MG63 (cell line): ENCODE data around the gene TTLL11. TPM values are rescaled to one million over a fixed set of nuclear protein-coding genes. Genes with fewer than 3 reads are reported as not detected.

Source experiments
- DNase-seq: peaks from one replicate; pipeline ENCODE4 v3.0.0-alpha.2; 2020
- H3K27me3 ChIP-seq: fragments of 250-450 bp; sonication (Bioruptor Pico); 2 replicates; pipeline ENCODE4 v1.5.1; 2020; ENCODE audit warnings: mild to moderate bottlenecking, moderate library complexity
- H3K36me3 ChIP-seq: fragments of 250-450 bp; sonication (Bioruptor Pico); 2 replicates; pipeline ENCODE4 v1.5.1; 2020; ENCODE audit warnings: mild to moderate bottlenecking, moderate library complexity
- H3K4me3 ChIP-seq: fragments of 250-450 bp; sonication (Bioruptor Pico); 2 replicates; pipeline ENCODE4 v1.5.1; 2020; ENCODE audit warnings: mild to moderate bottlenecking, moderate library complexity
- H3K9me3 ChIP-seq: fragments of 250-450 bp; sonication (Bioruptor Pico); 2 replicates; pipeline ENCODE4 v1.5.1; 2020; ENCODE audit warnings: mild to moderate bottlenecking, moderate library complexity
- total RNA-seq: library from RNA; depleted of rRNA; stranded (reverse); fragments of >200 nt; shearing (Covaris generic); gene quantifications from 2 replicates; pipeline ENCODE4 v1.2.3, GENCODE V29; 2014; ENCODE audit warnings: low replicate concordance

The TTLL11 gene
- total RNA-seq, 1 experiment from 2014 or later, result 3.2 TPM

DNA sequence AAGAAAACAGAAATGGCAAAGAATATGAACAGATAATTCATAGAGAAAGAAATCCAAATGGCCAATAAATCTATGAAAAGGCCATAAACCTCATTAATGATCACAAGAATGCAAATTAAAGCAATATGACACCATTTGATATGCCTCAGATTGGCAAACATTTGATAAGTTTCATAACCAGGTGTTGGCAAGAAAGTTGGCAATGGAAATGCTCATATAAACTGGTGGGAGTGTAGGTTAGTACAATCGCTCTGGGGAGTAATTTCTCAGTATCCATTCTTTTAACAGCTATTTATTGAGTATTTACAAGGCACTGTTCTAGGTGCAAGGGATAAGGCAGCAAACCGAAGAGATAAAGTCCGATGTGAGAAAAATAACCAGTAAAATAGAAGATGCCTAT, 154.5 kb downstream of the TTLL11 start:
- DNase-seq, result no peak

GRCh38 chr9:121937240-121937639, 155.9 kb downstream of the TTLL11 start:
- H3K4me3 ChIP-seq, result no peak overlapping the region
- no peaks in the 10 kb centered on the region for H3K9me3 ChIP-seq
- H3K27me3 ChIP-seq, result no peaks in the 10 kb centered on the region
- DNase-seq, result no peak
- H3K36me3 ChIP-seq, result no peaks in the 10 kb centered on the region

More for the DNA sequence above, 154.5 kb downstream of the TTLL11 start:
- no peak overlapping the region for H3K4me3 ChIP-seq
- no peaks in the 10 kb centered on the region for H3K9me3 ChIP-seq
- no peaks in the 10 kb centered on the region for H3K36me3 ChIP-seq
- H3K27me3 ChIP-seq, result no peaks in the 10 kb centered on the region

- Histone ChIP-seq H3K27me3 (no peaks in the 10 kb centered on the region), H3K36me3 (no peaks in the 10 kb centered on the region), H3K9me3 (no peaks in the 10 kb centered on the region), H3K4me3 (no peak overlapping the region)
- no peak for DNase-seq
Measured at GRCh38 chr9:121935739-121936138, 157.4 kb downstream of the TTLL11 start.

- no peak overlapping the region for H3K4me3 ChIP-seq
- no peaks in the 10 kb centered on the region for H3K9me3 ChIP-seq
- H3K27me3 ChIP-seq, result no peaks in the 10 kb centered on the region
- H3K36me3 ChIP-seq, result no peaks in the 10 kb centered on the region
- DNase-seq, result no peak
Measured at GRCh38 chr9:121930956-121931355, 162.2 kb downstream of the TTLL11 start.

GRCh38 chr9:121929893-121930875, 162.9 kb downstream of the TTLL11 start:
- no peaks in the 10 kb centered on the region for H3K27me3 ChIP-seq
- no peaks in the 10 kb centered on the region for H3K9me3 ChIP-seq
- DNase-seq, result no peak
- H3K4me3 ChIP-seq, result no peak overlapping the region
- H3K36me3 ChIP-seq, result no peaks in the 10 kb centered on the region

GRCh38 chr9:121927636-121928035, 165.5 kb downstream of the TTLL11 start:
- DNase-seq, result no peak
- no peaks in the 10 kb centered on the region for H3K9me3 ChIP-seq
- H3K27me3 ChIP-seq, result no peaks in the 10 kb centered on the region
- no peak overlapping the region for H3K4me3 ChIP-seq
- no peaks in the 10 kb centered on the region for H3K36me3 ChIP-seq

DNA sequence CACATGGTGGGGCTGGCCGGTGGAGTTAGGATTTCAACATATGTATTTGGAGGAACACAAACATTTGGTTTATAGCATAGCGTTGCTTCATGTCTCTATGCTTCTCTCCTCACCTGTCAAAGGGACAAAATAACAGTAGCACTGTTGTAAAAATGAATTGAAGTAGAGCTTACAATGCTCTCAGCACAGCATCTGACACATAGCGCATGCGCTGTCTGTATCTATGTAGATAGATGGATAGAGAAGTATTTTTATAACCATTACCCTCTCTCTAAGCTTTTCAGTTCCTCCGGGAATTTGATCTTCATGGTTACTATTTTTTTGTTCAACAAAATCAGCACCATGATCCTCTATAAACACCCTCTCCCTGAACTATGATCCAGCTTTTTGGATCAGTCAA, 166.0 kb downstream of the TTLL11 start:
- Histone ChIP-seq H3K9me3 (no peaks in the 10 kb centered on the region), H3K4me3 (no peak overlapping the region), H3K27me3 (no peaks in the 10 kb centered on the region), H3K36me3 (no peaks in the 10 kb centered on the region)
- no peak for DNase-seq

DNA sequence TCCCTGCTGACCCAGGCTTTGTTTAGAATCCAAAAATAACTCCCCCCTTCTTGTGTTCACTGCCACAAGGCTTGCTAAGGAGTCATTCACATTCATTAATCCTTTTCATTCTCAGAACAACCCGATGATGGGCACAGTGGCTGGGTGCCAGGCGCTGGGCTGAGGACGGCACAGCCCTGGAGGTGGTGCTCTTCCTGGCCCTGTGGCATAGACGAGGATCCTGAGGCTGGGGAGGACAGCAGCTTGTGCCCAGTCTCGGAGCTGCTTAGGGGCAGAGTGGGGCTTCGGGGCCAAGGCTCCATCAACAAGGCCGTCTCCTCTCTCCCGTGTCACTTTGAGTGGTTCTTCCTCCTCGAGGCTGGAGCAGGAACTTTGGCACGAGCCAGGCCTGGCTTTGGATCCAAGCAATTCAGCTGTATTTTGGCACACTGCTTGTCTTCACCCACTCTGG, 166.7 kb downstream of the TTLL11 start:
- Histone ChIP-seq H3K4me3 (no peak overlapping the region), H3K9me3 (no peaks in the 10 kb centered on the region), H3K36me3 (no peaks in the 10 kb centered on the region), H3K27me3 (no peaks in the 10 kb centered on the region)
- no peak for DNase-seq

- DNase-seq, result no peak
- Histone ChIP-seq H3K4me3 (no peak overlapping the region), H3K9me3 (no peaks in the 10 kb centered on the region), H3K27me3 (no peaks in the 10 kb centered on the region), H3K36me3 (no peaks in the 10 kb centered on the region)
Measured at GRCh38 chr9:121925935-121926334, 167.2 kb downstream of the TTLL11 start.

DNA sequence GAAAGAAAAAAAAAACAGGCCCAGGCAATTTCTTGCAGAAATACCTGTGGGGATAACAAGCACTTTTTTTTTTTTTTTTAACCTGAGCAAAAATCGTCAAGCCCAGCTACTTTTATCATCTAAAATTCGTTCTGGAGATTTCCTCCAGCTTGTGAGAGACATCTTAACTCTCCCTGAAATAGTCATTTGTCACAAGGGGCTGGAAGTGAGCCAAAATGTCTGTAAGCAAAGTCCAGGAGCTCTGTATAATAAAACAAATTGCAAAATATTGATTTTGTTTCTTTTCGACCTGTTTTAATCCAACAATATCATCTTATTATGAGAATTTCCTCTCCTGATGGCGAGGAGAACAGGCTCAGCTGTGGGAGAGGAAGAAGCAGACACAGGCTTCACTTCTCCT, 168.4 kb downstream of the TTLL11 start:
- no peak overlapping the region for H3K4me3 ChIP-seq

GRCh38 chr9:121921444-121921843, 171.7 kb downstream of the TTLL11 start:
- H3K4me3 ChIP-seq, result no peak overlapping the region

More for the DNA sequence above, 168.4 kb downstream of the TTLL11 start:
- Histone ChIP-seq H3K36me3 (no peaks in the 10 kb centered on the region), H3K9me3 (no peaks in the 10 kb centered on the region), H3K27me3 (no peaks in the 10 kb centered on the region)
- no peak for DNase-seq

DNA sequence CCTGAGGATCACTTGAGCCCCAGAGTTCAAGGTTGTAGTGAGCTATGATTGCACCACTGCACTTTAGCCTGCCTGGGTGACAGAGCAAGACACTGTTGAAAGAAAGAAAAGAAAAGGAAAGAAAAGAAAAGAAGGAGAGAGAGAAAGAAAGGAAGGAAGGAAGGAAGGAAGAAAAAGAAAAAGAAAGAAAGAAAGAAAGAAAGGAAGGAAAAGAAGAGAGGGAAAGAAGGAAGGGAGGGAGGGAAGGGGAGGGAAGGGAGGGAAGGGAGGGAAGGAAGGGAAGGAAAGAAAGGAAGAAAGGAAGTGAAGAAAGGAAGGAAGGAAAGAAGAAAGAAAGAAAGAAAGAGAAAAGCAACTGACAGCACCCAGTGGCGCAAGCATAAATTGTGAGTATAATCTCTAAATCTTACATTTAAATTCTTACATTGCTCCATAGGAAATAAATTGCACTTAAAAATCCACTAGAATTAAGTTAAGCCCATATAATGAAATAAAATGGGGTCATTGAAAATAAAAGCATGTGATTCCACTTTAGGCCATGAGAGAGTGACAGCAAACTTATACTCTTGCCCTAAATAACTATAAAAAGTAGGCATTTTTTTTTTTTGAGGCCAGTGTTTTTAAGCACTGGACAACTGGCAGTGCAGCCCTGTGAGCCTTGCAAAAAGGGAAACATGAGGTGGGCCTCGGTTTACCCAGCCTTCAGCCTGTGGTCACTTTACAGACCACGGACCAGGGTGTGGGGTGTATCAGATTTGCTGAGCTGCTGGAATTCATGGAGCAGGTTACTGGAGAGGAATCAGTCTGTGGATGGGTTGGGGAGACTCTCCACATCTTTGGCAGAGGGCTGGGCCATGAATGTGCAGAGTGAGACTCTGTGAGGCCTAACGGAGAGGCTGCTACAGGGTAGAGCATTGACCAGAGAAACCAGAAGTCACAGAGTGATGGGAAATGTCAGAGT, 175.5 kb downstream of the TTLL11 start:
- no peak overlapping the region for H3K4me3 ChIP-seq
- H3K36me3 ChIP-seq, result no peaks in the 10 kb centered on the region
- H3K27me3 ChIP-seq, result no peaks in the 10 kb centered on the region
- H3K9me3 ChIP-seq, result no peaks in the 10 kb centered on the region
- DNase-seq, result no peak

More at GRCh38 chr9:121921444-121921843, 171.7 kb downstream of the TTLL11 start:
- no peaks in the 10 kb centered on the region for H3K36me3 ChIP-seq
- no peaks in the 10 kb centered on the region for H3K27me3 ChIP-seq
- H3K9me3 ChIP-seq, result no peaks in the 10 kb centered on the region
- DNase-seq, result no peak

DNA sequence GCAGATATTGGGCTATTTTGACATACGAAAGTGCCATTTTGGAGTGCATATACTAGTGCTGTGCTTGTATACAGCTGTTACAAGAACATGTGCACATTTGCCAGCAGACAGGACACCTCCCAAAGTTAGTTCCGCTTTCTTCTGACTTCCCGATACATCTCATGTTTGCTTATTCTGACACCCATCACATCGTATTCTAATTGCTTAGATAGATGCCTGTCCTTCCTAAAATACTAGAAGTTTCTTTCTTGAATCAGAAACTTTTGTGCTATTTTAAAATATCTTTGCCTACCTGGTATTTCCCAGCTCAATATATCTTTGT, 177.8 kb downstream of the TTLL11 start:
- no peak for DNase-seq
- Histone ChIP-seq H3K27me3 (no peaks in the 10 kb centered on the region), H3K36me3 (no peaks in the 10 kb centered on the region), H3K9me3 (no peaks in the 10 kb centered on the region), H3K4me3 (no peak overlapping the region)

- H3K27me3 ChIP-seq, result no peaks in the 10 kb centered on the region
- no peaks in the 10 kb centered on the region for H3K9me3 ChIP-seq
- no peak overlapping the region for H3K4me3 ChIP-seq
- no peak for DNase-seq
- H3K36me3 ChIP-seq, result no peaks in the 10 kb centered on the region
Measured at GRCh38 chr9:121914604-121915303, 178.4 kb downstream of the TTLL11 start.

GRCh38 chr9:121914017-121914595, 179.0 kb downstream of the TTLL11 start:
- Histone ChIP-seq H3K27me3 (no peaks in the 10 kb centered on the region), H3K9me3 (no peaks in the 10 kb centered on the region), H3K36me3 (no peaks in the 10 kb centered on the region), H3K4me3 (no peak overlapping the region)
- DNase-seq, result no peak
